Measurements from ENCODE around the gene PSMB3. TPM values are rescaled to one million over a fixed set of nuclear protein-coding genes. Genes with fewer than 3 reads are reported as not detected.

Gene PSMB3
- polyA plus RNA-seq, 1 donor (not counting 4 experiments of a cell fraction or from before 2014, with no cell fraction given) = 294 TPM

GRCh38 chr17:38768417-38768816 is 15.9 kb downstream of the PSMB3 start:
- no peaks in the 10 kb centered on the region for H3K9me3 ChIP-seq (ENCODE audit: control insufficient read depth, low read depth, low read length)
- H4K20me1 ChIP-seq (ENCODE audit: control insufficient read depth, extremely low read depth, insufficient read depth, low read length) = no peaks in the 10 kb centered on the region
- H3K27me3 ChIP-seq (ENCODE audit: control insufficient read depth, extremely low read depth, insufficient read depth, low read length) = no peaks in the 10 kb centered on the region
- FAIRE-seq (no peak), DNase-seq (ENCODE audit: low read depth, low spot score) (no peak)
- H3K79me2 ChIP-seq (ENCODE audit: control insufficient read depth, insufficient read depth, low read length) = no peaks in the 10 kb centered on the region
- H3K27ac ChIP-seq (ENCODE audit: control insufficient read depth, insufficient read depth, low read length) = no peak overlapping the region
- TF ChIP-seq CTCF (optimal IDR thresholded peaks at IDR 0.05 in 1 of 3, IDR thresholded peaks at IDR 0.05 in 1 of 3, conservative IDR thresholded peaks at IDR 0.05 in 1 of 3; ENCODE audit: extremely low read depth in 1 of 3, insufficient read depth in 2 of 3, low read length in 3 of 3) (no peak), EZH2 (IDR thresholded peaks at IDR 0.05; ENCODE audit: low read length) (no peak)
- no peak overlapping the region for H3K4me2 ChIP-seq (ENCODE audit: control insufficient read depth, extremely low read depth, insufficient read depth, low read depth, low read length)
- H3K4me3 ChIP-seq (ENCODE audit: control insufficient read depth in 2 of 3, extremely low read depth in 1 of 3, insufficient read depth in 2 of 3, low read depth in 1 of 3, low read length in 3 of 3) = no peak overlapping the region
- H2AFZ ChIP-seq (ENCODE audit: control insufficient read depth, low read length) = no peak overlapping the region
- H3K9me1 ChIP-seq (ENCODE audit: control insufficient read depth, extremely low read depth, insufficient read depth, low read length) = no peaks in the 10 kb centered on the region
- no peak overlapping the region for H3K9ac ChIP-seq (ENCODE audit: control insufficient read depth, extremely low read depth, insufficient read depth, low read length)
- H3K36me3 ChIP-seq (ENCODE audit: control insufficient read depth in 2 of 2, extremely low read depth in 1 of 2, insufficient read depth in 2 of 2, low read length in 2 of 2) = peaks cover 33 to 36% of the 10 kb centered on the region in 2 experiments
- no peaks in the 10 kb centered on the region for H3K4me1 ChIP-seq (ENCODE audit: control insufficient read depth, extremely low read depth, insufficient read depth, low read length)
- dilution Hi-C loops (cut with MboI; ENCODE audit: extremely low pct_ligation_motif_present, low sequenced_read_pairs) = no loop called here

GRCh38 chr17:38773258-38773657 is 20.7 kb downstream of the PSMB3 start:
- Histone ChIP-seq H3K9me3 (ENCODE audit: control insufficient read depth, low read depth, low read length) (no peaks in the 10 kb centered on the region), H3K27me3 (ENCODE audit: control insufficient read depth, extremely low read depth, insufficient read depth, low read length) (no peaks in the 10 kb centered on the region), H3K9me1 (ENCODE audit: control insufficient read depth, extremely low read depth, insufficient read depth, low read length) (no peaks in the 10 kb centered on the region), H3K4me1 (ENCODE audit: control insufficient read depth, extremely low read depth, insufficient read depth, low read length) (no peaks in the 10 kb centered on the region), H3K4me3 (ENCODE audit: control insufficient read depth in 2 of 3, extremely low read depth in 1 of 3, insufficient read depth in 2 of 3, low read depth in 1 of 3, low read length in 3 of 3) (no peak overlapping the region), H3K9ac (ENCODE audit: control insufficient read depth, extremely low read depth, insufficient read depth, low read length) (no peak overlapping the region), H3K4me2 (ENCODE audit: control insufficient read depth, extremely low read depth, insufficient read depth, low read depth, low read length) (no peak overlapping the region), H3K36me3 (ENCODE audit: control insufficient read depth in 2 of 2, extremely low read depth in 1 of 2, insufficient read depth in 2 of 2, low read length in 2 of 2) (peaks cover 26 to 32% of the 10 kb centered on the region in 2 experiments), H4K20me1 (ENCODE audit: control insufficient read depth, extremely low read depth, insufficient read depth, low read length) (no peaks in the 10 kb centered on the region), H3K79me2 (ENCODE audit: control insufficient read depth, insufficient read depth, low read length) (no peaks in the 10 kb centered on the region), H2AFZ (ENCODE audit: control insufficient read depth, low read length) (no peak overlapping the region), H3K27ac (ENCODE audit: control insufficient read depth, insufficient read depth, low read length) (no peak overlapping the region)
- DNase-seq (ENCODE audit: low read depth, low spot score) = no peak
- dilution Hi-C loops (cut with MboI; ENCODE audit: extremely low pct_ligation_motif_present, low sequenced_read_pairs) = no loop called here
- no peak for TF ChIP-seq EZH2 (IDR thresholded peaks at IDR 0.05; ENCODE audit: low read length)
- no peak for TF ChIP-seq CTCF (optimal IDR thresholded peaks at IDR 0.05 in 1 of 3, IDR thresholded peaks at IDR 0.05 in 1 of 3, conservative IDR thresholded peaks at IDR 0.05 in 1 of 3; ENCODE audit: extremely low read depth in 1 of 3, insufficient read depth in 2 of 3, low read length in 3 of 3)
- FAIRE-seq = no peak

Data from keratinocyte (primary cell).